ENCODE measurements around the gene MAST1. TPM values are rescaled to one million over a fixed set of nuclear protein-coding genes. Genes with fewer than 3 reads are reported as not detected.

MAST1 gene
- 3.4 TPM in 1 of 2 replicates, not detected in the other for total RNA-seq

DNA sequence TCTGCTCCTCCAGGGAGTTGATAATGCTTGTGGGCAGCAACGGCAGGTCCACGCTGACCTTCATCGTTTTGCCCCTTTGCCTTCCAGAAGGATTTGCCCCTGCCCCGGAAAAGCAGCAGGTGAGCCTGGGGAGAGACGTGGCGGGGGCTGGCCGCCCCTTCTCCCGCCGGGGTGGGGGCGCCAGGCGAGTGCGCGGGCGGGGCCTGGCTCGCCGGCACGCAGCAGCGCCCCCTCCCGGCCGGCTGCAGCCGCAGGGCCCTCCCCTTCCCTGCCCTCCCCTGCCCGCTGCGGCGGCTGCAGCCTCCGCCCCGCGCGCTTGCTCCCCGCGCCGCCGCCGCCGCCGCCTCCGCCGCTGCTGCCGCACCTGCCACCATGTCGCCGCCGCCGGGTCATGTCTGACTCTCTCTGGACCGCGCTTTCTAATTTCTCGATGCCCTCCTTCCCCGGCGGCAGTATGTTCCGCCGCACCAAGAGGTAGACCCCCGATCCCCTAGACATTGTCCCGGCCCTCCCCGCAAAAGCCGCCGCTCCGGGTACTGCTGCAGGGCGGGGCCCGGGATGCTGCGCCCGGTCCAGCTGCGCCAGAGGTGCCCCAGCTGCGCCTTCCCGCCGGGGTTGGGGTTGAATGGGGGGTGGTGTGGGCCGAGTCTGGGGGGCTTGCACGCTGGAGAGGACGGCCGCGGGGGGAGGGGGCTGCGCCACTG, at the start of gene MAST1:
Gene MAST1, plus strand, starts transcription at position 334 of the 704 bp plus-strand sequence. Its CDS starts 58 bp downstream, at position 392.

DNA sequence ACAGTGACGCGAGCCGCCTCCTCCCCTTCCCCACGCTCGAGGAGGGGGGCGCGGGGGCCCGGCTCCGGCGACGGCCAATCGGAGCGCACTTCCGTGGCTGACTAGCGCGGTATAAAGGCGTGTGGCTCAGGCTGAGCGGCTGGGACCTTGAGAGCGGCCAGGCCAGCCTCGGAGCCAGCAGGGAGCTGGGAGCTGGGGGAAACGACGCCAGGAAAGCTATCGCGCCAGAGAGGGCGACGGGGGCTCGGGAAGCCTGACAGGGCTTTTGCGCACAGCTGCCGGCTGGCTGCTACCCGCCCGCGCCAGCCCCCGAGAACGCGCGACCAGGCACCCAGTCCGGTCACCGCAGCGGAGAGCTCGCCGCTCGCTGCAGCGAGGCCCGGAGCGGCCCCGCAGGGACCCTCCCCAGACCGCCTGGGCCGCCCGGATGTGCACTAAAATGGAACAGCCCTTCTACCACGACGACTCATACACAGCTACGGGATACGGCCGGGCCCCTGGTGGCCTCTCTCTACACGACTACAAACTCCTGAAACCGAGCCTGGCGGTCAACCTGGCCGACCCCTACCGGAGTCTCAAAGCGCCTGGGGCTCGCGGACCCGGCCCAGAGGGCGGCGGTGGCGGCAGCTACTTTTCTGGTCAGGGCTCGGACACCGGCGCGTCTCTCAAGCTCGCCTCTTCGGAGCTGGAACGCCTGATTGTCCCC, 46.8 kb upstream of the MAST1 start, which contains the start of gene JUNB:
Gene JUNB, plus strand, starts transcription at position 142 of the 706 bp plus-strand sequence. Its CDS starts 286 bp downstream, at position 428.

DNA sequence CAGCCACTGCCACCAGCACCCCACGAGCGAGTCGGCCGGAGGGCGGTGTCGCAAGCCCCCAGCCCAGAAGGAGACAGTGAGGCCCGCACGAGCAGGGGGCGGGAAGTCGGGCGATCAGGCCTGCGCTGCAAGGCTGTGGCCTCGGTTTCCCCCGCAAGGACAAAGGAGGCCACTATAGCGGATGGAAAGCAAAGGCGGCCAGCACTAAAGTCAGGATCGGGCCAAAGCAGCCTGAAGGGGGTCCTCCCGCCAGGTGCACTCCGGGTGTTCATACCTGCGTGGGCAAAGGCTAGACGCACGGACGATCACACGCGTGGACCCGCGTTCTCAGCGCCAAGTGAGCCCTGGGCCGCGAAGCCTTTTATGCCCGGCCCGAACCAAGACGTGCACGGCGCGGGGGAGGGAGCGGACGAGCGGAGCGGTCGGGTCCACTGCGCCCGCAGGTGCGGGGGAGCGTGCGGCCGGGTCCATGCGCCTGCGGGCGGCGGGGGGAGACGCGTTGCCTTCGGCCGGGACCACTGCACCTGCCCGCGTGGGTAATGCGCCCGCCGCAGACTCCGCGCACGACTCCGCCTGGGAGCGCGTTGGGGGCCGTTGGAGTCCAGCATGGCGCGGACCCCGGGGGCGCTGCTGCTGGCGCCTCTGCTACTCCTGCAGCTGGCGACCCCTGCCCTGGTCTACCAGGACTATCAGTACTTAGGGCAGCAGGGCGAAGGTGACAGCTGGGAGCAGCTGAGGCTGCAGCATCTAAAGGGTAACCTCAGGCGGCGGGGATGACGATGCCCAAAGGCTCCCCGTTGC, 36.6 kb upstream of the MAST1 start, which contains the start of the genes PRDX2 and THSD8:
Gene PRDX2, minus strand, starts transcription at position 335 of the 801 bp plus-strand sequence. CDS start 539 bp downstream, outside the sequence.
Gene THSD8, plus strand, starts transcription at position 604 of the 801 bp plus-strand sequence. Its CDS starts 3 bp downstream, at position 607.

DNA sequence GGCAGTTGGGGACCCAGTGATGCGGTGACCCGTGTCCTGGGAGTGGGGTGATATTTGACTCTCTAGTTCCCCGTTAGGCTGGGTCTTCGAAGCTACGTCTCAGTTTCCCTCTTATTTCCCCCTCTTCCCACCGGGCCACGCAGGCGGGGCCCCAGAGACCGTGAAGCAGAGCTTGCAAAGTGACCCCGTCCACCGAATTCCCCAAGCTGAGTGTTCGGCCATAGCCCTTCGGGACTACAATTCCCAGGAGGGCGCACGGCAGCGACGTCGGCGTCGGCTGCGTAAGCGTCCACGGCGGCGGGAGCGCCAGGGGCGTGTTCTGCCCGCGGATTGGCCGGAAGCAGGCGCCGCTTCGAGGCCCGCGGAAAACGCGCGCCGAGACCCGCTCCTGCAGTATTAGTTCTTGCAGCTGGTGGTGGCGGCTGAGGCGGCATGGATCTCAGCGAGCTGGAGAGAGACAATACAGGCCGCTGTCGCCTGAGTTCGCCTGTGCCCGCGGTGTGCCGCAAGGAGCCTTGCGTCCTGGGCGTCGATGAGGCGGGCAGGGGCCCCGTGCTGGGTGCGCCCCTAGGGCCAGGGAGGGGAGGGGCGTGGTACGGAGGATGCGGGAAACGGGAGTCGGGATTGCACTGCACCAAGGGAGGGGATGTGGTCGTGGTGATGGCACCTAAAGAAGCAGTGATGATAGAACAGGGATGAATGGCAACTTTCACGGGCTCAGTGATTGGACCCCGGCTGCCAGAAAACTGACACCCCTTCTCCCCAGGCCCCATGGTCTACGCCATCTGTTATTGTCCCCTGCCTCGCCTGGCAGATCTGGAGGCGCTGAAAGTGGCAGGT, 31.9 kb upstream of the MAST1 start, which contains the start of gene RNASEH2A:
Gene RNASEH2A, plus strand, starts transcription at position 343 of the 840 bp plus-strand sequence. Its CDS starts 90 bp downstream, at position 433.

DNA sequence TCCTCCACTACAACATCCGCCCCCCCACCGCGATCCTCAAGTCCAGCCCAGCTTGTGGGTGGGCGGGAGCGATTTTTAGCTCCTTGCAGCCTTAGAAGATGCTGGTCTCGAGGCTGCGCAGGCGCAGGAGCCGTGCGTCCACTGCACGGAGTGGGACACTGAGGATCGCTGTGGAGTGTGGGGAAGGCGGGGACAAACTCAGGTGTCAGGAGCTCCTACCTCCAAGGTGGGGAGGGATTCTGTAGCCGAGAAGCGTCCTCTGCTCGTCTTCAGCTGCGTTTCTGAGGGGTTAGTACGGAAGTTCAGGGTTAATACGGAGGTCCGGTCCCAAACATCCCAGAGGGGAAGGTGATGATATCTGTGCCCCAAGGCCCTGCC, 3.8 kb upstream of the MAST1 start, which contains the start of gene RTBDN:
Gene RTBDN, minus strand, starts transcription at position 14 of the 378 bp plus-strand sequence. CDS start 4,600 bp downstream, outside the sequence.

DNA sequence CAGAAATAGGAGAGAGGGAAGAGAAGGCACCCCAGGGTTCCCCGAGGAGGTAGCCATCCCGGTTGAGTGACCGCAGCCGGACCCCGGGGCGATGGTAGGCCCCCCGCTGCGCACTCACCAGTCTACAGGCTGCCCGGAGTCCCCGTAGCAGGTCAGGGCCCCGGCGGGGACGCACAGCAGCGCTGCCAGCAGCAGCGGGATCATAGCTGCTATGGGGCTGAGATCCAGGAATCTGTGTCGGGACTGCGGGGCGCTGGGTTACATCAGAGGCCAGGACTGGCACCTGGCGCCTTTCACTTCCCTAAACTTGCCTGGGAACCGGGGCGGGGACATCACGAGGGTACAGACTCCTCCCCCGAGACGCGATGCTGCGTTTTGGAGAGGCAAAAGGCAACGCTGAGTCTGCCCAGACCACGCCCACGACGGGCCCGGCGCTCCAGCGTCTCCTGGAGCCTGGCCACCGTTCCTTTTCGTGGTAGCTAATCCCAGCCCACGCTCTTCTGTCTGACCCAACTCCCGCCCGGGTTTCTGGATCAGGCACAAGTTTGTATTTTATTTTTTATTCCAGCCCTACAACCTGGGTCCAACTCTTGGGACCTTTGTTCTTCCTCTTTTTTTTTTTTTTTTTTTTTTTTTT, 43.0 kb downstream of the MAST1 start, which contains the start of gene DNASE2:
Gene DNASE2, minus strand, starts transcription at position 278 of the 637 bp plus-strand sequence. Its CDS starts 74 bp downstream, at position 204.

DNA sequence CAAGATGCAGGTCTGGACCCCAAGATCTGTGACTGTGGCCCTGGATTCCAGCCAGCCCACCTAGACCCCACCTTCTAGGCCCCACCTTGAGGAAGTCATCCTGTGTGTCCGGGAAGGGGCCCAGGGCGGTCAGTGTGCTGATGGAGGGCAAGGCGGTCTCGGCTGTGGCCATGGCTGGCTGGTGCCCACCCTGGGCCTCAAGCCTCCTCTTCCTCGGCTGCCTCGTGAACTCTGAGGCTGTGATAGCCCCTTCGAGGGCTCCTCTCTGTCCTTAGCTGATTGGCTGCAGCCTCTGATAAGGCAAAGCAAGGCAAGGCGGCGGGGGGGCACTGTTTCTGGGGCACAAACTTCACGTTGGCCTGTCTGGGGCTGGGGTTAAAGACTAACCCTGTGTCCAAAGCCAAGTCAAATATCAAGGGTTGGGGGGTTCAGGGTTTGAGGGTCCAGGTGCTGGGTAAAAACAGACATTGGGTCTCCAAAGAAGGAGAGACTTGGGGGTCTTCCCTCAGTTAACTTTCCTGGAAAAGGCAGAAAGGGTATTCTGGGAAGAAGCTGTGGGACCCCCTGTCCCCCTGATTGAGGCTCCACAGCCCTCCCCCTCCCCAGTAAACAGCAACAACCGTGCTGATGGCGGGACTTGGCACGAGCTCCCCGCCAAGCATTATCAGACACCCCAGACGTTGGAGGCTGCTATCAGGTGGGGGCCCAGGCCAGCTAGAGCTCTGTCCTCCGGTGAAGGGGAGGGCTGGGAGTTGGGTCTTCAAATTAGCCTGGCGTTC, 48.8 kb downstream of the MAST1 start, which contains the start of gene KLF1:
Gene KLF1, minus strand, starts transcription at position 233 of the 779 bp plus-strand sequence. Its CDS starts 61 bp downstream, at position 172.

DNA sequence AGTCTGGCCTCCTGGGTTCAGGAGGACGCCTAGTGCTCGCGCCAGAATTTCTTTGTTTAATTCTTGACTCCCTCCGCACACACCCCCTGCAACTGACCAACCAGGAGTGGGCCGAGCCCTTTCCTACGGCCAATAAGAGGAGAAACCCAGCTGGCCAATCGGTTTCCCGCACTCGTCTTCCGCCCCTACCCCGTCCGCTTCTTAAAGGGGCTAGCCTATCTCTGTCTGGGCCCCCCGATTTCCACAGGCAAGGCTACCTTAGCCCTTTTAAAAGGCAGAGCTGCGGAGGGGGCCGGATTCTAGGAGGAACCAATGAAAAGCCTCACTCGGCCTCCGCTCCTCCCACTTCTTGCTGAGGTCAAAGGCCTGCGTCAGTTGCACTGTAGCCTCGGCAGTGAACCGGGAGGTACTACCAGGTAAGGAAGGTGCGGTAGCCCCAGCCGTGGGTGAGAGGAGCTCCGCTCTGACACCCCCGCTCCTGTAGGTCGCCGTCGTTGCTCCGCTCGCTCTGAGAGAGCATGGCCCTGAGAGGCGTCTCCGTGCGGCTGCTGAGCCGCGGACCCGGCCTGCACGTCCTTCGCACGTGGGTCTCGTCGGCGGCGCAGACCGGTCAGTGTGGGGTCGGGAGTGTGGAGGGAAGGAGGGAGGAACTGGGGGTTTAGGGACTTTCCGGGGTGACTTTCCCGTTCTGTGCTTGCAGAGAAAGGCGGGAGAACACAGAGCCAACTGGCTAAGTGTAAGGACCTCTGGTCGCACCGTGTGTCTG, 52.7 kb downstream of the MAST1 start, which contains the start of gene GCDH:
Gene GCDH, plus strand, starts transcription at position 374 of the 766 bp plus-strand sequence. Its CDS starts 145 bp downstream, at position 519.

Other genes with a start within 250 kb of the MAST1 start
- gene ZNF490, start 227.7 kb upstream of the MAST1 start, total RNA-seq: 7.3 and 10.9 TPM in 2 replicates
- gene ZNF791, start 227.6 kb upstream of the MAST1 start, total RNA-seq: 15.9 and 17.5 TPM in 2 replicates
- gene MAN2B1, start 171.8 kb upstream of the MAST1 start, total RNA-seq: 13.8 and 32.4 TPM in 2 replicates
- 9.9 and 11.3 TPM in 2 replicates for gene WDR83, start 171.7 kb upstream of the MAST1 start, total RNA-seq
- gene DHPS, start 156.6 kb upstream of the MAST1 start, total RNA-seq: 58.6 and 74.8 TPM in 2 replicates
- gene GNG14, start 150.5 kb upstream of the MAST1 start, total RNA-seq: not detected in 2 replicates
- gene FBXW9, start 141.9 kb upstream of the MAST1 start, total RNA-seq: 3.7 and 7.9 TPM in 2 replicates
- 27.0 and 27.1 TPM in 2 replicates for gene TNPO2, start 114.6 kb upstream of the MAST1 start, total RNA-seq
- gene TRIR, start 103.8 kb upstream of the MAST1 start, total RNA-seq: 121 and 222 TPM in 2 replicates
- gene GET3, start 101.0 kb upstream of the MAST1 start, total RNA-seq: 79.8 and 154 TPM in 2 replicates
- not detected in 2 replicates for gene BEST2, start 86.7 kb upstream of the MAST1 start, total RNA-seq
- 11.1 and 18.3 TPM in 2 replicates for gene HOOK2, start 63.0 kb upstream of the MAST1 start, total RNA-seq
- 78.2 and 101 TPM in 2 replicates for gene JUNB, start 47.0 kb upstream of the MAST1 start, total RNA-seq
- gene PRDX2, start 36.7 kb upstream of the MAST1 start, total RNA-seq: 184 and 196 TPM in 2 replicates
- gene THSD8, start 36.4 kb upstream of the MAST1 start, total RNA-seq: not detected in 2 replicates
- gene RNASEH2A, start 31.9 kb upstream of the MAST1 start, total RNA-seq: 10.1 and 78.6 TPM in 2 replicates
- gene RTBDN, start 3.9 kb upstream of the MAST1 start, total RNA-seq: not detected in 2 replicates
- gene DNASE2, start 42.9 kb downstream of the MAST1 start, total RNA-seq: 7.9 and 28.8 TPM in 2 replicates
- not detected in 2 replicates for gene KLF1, start 48.7 kb downstream of the MAST1 start, total RNA-seq
- gene GCDH, start 52.6 kb downstream of the MAST1 start, total RNA-seq: 30.4 and 48.3 TPM in 2 replicates
- gene SYCE2, start 80.8 kb downstream of the MAST1 start, total RNA-seq: 0.19 and 0.28 TPM in 2 replicates
- gene FARSA, start 95.2 kb downstream of the MAST1 start, total RNA-seq: 55.8 and 94.5 TPM in 2 replicates
- 1,835 and 1,876 TPM in 2 replicates for gene CALR, start 100.1 kb downstream of the MAST1 start, total RNA-seq
- gene RAD23A, start 107.3 kb downstream of the MAST1 start, total RNA-seq: 42.6 and 75.7 TPM in 2 replicates
- gene GADD45GIP1, start 118.7 kb downstream of the MAST1 start, total RNA-seq: 13.5 and 41.2 TPM in 2 replicates
- gene DAND5, start 131.1 kb downstream of the MAST1 start, total RNA-seq: not detected in 2 replicates
- 22.4 and 34.1 TPM in 2 replicates for gene NFIX, start 157.0 kb downstream of the MAST1 start, total RNA-seq